Stimulated activated naive CD8-positive, alpha-beta T cell treated with anti-CD3 and anti-CD28 coated beads, Interleukin-15, Interleukin-2, amounts not matched to agents 100 ng/mL and 50 ng/mL, for 24 hours (primary cell): ENCODE data around the gene CDKAL1.
"Not testable (repeated sequence)": the region's sequence is repeated elsewhere in the genome, so short reads cannot be mapped to it uniquely, and the experiment has no call there.

Experiments
- H3K27ac Mint-ChIP-seq: one replicate; pipeline ENCODE4 v1.8.0; 2021; ENCODE audit warnings: mild to moderate bottlenecking, mixed read lengths
- H3K27me3 Mint-ChIP-seq: one replicate; pipeline ENCODE4 v1.8.0; 2021; ENCODE audit warnings: mixed read lengths
- H3K36me3 Mint-ChIP-seq: one replicate; pipeline ENCODE4 v1.8.0; 2021; ENCODE audit warnings: low read depth, mixed read lengths
- H3K4me1 Mint-ChIP-seq: one replicate; pipeline ENCODE4 v1.8.0; 2021; ENCODE audit warnings: low read depth, mixed read lengths
- H3K4me3 Mint-ChIP-seq: one replicate; pipeline ENCODE4 v1.8.0; 2021; ENCODE audit warnings: mild to moderate bottlenecking, mixed read lengths
- H3K9me3 Mint-ChIP-seq: one replicate; pipeline ENCODE4 v1.8.0; 2021; ENCODE audit warnings: mixed read lengths

The CDKAL1 gene

GRCh38 chr6:20629509-20629908, 95.3 kb downstream of the CDKAL1 start:
- Mint-ChIP-seq H3K27me3 (no peaks in the 10 kb centered on the region), H3K4me3 (no peak overlapping the region), H3K9me3 (no peaks in the 10 kb centered on the region), H3K36me3 (peaks cover 45% of the 10 kb centered on the region), H3K27ac (no peak overlapping the region), H3K4me1 (peaks cover 29% of the 10 kb centered on the region)

- Mint-ChIP-seq H3K4me1 (peaks cover 29% of the 10 kb centered on the region), H3K36me3 (peaks cover 45% of the 10 kb centered on the region), H3K9me3 (no peaks in the 10 kb centered on the region), H3K27ac (no peak overlapping the region), H3K27me3 (no peaks in the 10 kb centered on the region), H3K4me3 (no peak overlapping the region)
Measured at GRCh38 chr6:20630136-20630535, 95.9 kb downstream of the CDKAL1 start.

DNA sequence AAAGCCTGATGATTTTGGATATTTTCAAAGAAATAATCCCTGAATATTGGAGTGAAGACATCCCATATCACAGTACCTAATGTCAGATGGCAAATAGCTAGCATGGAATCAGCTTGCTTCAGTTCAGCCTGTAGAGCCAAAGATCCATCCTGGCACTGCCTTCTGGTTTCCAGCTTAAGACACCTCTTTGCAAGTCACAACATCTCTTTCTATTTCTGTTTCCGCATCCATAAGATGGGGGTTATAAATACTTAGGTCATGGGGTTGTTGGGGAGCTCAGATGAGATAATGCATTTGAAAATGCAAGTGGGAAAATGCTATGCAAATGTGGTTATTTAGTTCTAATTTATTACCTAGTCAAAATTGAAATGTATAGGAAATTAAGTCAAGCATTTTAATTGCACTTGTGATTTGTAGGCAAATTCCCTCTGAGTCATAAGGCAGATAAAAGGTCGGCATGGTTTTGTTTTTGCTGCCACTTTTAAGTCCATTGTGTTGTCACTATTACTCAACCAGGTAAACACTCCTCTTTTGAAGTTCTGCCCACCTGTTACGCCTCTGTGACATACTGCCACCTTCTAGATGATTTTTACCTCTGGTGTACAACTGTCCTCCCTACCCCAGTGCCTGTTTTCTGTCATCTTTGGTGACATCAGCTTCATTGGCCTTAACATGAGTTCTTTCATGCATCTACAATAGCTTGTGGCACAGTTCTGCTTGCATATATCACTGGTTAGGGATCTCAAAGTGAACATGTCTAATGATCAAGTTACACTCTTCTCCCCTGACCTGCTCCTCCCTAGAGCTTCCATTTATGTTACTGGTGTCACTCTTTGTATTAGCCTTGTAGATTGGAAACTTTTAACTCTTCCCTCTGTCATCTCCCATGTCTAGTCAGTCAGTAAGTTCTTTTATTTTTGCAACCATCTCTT, 96.6 kb downstream of the CDKAL1 start:
- peaks cover 42% of the 10 kb centered on the region for H3K36me3 Mint-ChIP-seq
- H3K4me1 Mint-ChIP-seq = peaks cover 26% of the 10 kb centered on the region
- peaks cover under 1% of the 10 kb centered on the region for H3K9me3 Mint-ChIP-seq
- H3K27me3 Mint-ChIP-seq = no peaks in the 10 kb centered on the region
- no peak overlapping the region for H3K4me3 Mint-ChIP-seq
- H3K27ac Mint-ChIP-seq = no peak overlapping the region

DNA sequence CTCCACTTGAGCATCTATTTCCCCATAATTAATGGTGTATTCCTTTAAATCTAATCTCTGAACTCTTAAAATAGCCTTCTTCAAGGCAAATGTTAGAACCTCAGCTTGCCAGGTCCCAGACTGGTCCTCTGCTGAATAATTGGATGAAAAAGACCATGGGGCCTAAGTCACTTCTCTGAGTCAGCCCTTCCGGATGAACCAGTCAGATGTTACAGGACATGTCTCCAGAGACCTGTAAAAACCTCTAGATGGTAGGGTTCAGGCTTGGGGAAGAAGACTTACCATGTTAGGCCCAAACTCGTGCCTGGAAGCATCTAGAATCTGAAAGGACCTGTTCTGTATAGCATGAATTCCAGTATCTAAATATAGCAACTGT, 97.3 kb downstream of the CDKAL1 start:
- Mint-ChIP-seq H3K36me3 (peaks cover 48% of the 10 kb centered on the region), H3K27me3 (no peaks in the 10 kb centered on the region), H3K27ac (no peak overlapping the region), H3K4me3 (no peak overlapping the region), H3K9me3 (peaks cover 7% of the 10 kb centered on the region), H3K4me1 (peaks cover 30% of the 10 kb centered on the region)

GRCh38 chr6:20632696-20633095, 98.4 kb downstream of the CDKAL1 start:
- Mint-ChIP-seq H3K27me3 (no peaks in the 10 kb centered on the region), H3K4me3 (no peak overlapping the region), H3K9me3 (peaks cover 7% of the 10 kb centered on the region), H3K36me3 (peaks cover 48% of the 10 kb centered on the region), H3K4me1 (peaks cover 30% of the 10 kb centered on the region), H3K27ac (no peak overlapping the region)

- Mint-ChIP-seq H3K4me1 (peaks cover 30% of the 10 kb centered on the region), H3K27me3 (no peaks in the 10 kb centered on the region), H3K36me3 (peaks cover 48% of the 10 kb centered on the region), H3K27ac (no peak overlapping the region), H3K4me3 (no peak overlapping the region), H3K9me3 (peaks cover 7% of the 10 kb centered on the region)
Measured at GRCh38 chr6:20633566-20634340, 99.5 kb downstream of the CDKAL1 start.

DNA sequence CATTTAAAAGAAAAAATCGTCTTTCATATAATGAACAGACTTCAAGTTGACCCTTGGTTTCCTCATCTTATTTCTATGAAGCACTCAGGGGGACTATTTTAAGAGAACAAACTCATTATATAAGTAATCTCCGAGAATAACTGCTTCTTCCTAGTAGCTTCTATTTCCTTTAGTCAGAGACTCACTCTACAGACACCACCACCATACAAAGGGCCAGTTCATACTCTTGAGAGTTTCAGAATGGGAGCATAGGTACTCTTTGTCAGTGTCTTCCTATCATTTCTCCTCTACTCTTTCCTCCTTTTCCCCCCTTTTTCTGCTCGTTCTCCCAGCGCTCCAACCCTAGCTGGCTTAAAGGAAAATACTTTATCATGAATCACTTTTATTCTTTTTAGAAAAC, 104.9 kb downstream of the CDKAL1 start:
- no peaks in the 10 kb centered on the region for H3K27me3 Mint-ChIP-seq
- peaks cover 48% of the 10 kb centered on the region for H3K36me3 Mint-ChIP-seq
- peaks cover 4% of the 10 kb centered on the region for H3K4me1 Mint-ChIP-seq
- H3K4me3 Mint-ChIP-seq = no peak overlapping the region
- no peak overlapping the region for H3K27ac Mint-ChIP-seq
- H3K9me3 Mint-ChIP-seq = peaks cover 7% of the 10 kb centered on the region

DNA sequence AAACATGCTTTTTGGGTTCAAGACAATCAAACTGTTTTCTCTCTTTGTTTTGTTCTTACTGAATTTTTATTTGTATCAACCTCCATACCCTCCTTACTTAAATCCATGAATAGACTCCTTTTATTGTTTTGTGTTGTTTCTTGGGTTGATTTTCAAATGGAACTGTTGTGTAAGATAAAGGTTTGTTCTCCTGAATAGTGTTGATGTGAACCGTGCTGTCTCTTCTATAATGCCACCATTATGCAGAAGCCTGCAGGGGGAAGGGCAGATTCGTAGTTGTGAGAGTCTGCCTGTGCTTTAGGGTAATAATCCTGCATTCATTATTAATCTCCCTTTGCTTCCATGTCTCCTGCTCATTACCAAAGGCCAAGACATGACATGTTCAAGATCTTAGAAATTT, 105.9 kb downstream of the CDKAL1 start:
- H3K4me3 Mint-ChIP-seq = no peak overlapping the region
- no peaks in the 10 kb centered on the region for H3K27me3 Mint-ChIP-seq
- H3K36me3 Mint-ChIP-seq = peaks cover 45% of the 10 kb centered on the region
- H3K4me1 Mint-ChIP-seq = peaks cover 4% of the 10 kb centered on the region
- H3K27ac Mint-ChIP-seq = no peak overlapping the region
- peaks cover 7% of the 10 kb centered on the region for H3K9me3 Mint-ChIP-seq

- peaks cover 38% of the 10 kb centered on the region for H3K36me3 Mint-ChIP-seq
- no peak overlapping the region for H3K27ac Mint-ChIP-seq
Measured at GRCh38 chr6:20642441-20642840, 108.2 kb downstream of the CDKAL1 start.

GRCh38 chr6:20644667-20645370, 110.6 kb downstream of the CDKAL1 start:
- no peaks in the 10 kb centered on the region for H3K27me3 Mint-ChIP-seq
- peaks cover 42% of the 10 kb centered on the region for H3K36me3 Mint-ChIP-seq
- H3K4me1 Mint-ChIP-seq = peaks cover 7% of the 10 kb centered on the region
- no peaks in the 10 kb centered on the region for H3K9me3 Mint-ChIP-seq
- no peak overlapping the region for H3K4me3 Mint-ChIP-seq
- no peak overlapping the region for H3K27ac Mint-ChIP-seq

More at GRCh38 chr6:20642441-20642840, 108.2 kb downstream of the CDKAL1 start:
- Mint-ChIP-seq H3K4me1 (peaks cover 4% of the 10 kb centered on the region), H3K27me3 (no peaks in the 10 kb centered on the region), H3K9me3 (no peaks in the 10 kb centered on the region), H3K4me3 (no peak overlapping the region)

DNA sequence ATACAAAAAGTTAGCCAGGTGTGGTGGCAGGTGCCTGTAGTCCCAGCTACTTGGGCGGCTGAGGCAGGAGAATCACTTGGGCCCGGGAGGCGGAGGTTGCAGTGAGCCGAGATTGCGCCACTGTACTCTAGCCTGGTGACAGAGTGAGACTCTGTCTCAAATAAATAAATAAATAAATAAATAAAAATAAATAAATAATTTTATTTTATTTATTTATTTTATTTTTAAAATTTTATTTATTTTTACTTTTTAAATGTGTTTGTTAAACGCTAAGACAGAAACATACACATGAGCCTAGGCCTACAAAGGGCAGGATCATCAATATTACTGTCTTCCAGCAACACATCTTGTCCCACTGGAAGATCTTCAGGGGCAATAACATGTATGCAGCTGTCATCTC, 111.3 kb downstream of the CDKAL1 start:
- H3K4me3 Mint-ChIP-seq, H3K4me1 Mint-ChIP-seq, H3K9me3 Mint-ChIP-seq, H3K27ac Mint-ChIP-seq, H3K27me3 Mint-ChIP-seq: not testable (repeated sequence)
- peaks cover 43% of the 10 kb centered on the region for H3K36me3 Mint-ChIP-seq

- H3K27me3 Mint-ChIP-seq = no peaks in the 10 kb centered on the region
- no peak overlapping the region for H3K4me3 Mint-ChIP-seq
- no peaks in the 10 kb centered on the region for H3K9me3 Mint-ChIP-seq
- H3K36me3 Mint-ChIP-seq = peaks cover 45% of the 10 kb centered on the region
- H3K27ac Mint-ChIP-seq = no peak overlapping the region
- peaks cover 7% of the 10 kb centered on the region for H3K4me1 Mint-ChIP-seq
Measured at GRCh38 chr6:20647585-20647984, 113.3 kb downstream of the CDKAL1 start.

DNA sequence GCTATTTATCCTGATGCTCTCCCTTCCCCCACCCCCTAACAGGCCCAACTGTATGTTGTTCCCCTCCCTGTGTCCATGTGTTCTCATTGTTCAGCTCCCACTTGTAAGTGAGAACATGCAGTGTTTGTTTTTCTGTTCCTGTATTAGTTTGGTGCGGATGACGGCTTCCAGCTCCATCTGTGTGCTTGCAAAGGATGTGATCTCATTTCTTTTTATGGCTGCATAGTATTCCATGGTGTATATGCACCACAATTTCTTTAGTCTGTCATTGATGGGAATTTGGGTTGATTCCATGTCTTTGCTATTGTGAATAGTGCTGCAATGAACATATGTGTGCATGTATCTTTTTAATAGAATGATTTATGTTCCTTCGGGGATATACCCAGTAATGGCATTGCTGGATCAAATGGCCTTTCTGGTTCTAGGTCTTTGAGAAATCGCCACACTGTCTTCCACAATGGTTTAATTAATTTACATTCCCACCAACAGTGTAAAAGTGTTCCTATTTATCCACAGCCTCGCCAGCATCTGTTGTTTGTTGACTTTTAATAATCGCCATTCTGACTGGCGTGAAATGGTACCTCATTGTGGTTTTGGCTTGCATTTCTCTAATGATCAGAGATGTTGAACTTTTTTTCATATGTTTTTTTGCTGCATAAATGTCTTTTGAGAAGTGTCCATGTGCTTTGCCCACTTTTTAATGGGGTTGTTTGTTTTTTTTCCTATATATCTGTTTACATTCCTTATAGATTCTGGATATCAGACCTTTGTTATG, 115.6 kb downstream of the CDKAL1 start:
- H3K4me1 Mint-ChIP-seq, H3K4me3 Mint-ChIP-seq, H3K9me3 Mint-ChIP-seq, H3K27me3 Mint-ChIP-seq, H3K27ac Mint-ChIP-seq: not testable (repeated sequence)
- peaks cover 55% of the 10 kb centered on the region for H3K36me3 Mint-ChIP-seq

GRCh38 chr6:20652299-20653084, 118.2 kb downstream of the CDKAL1 start:
- H3K27me3 Mint-ChIP-seq = no peaks in the 10 kb centered on the region
- no peak overlapping the region for H3K27ac Mint-ChIP-seq
- H3K36me3 Mint-ChIP-seq = peaks cover 60% of the 10 kb centered on the region
- no peaks in the 10 kb centered on the region for H3K9me3 Mint-ChIP-seq
- no peak overlapping the region for H3K4me3 Mint-ChIP-seq
- H3K4me1 Mint-ChIP-seq = peaks cover 3% of the 10 kb centered on the region
